Spleen (tissue), 7 donors: ENCODE results near the gene AP5M1.

Experiments used
- CTCF ChIP-seq, 11 experiments: fragments of 200-600 bp in 7 of 11; fragments of 450-650 bp in 4 of 11; sonication (generic) in 4 of 11; IDR thresholded peaks in 8 of 11; conservative IDR thresholded peaks in 3 of 11; 1 replicate in 7 of 11; 2 replicates in 4 of 11; pipeline versions ENCODE4 v1.4.0 to v1.8.0; 2016 to 2021; ENCODE audit warnings: antibody characterized with exemption in 11 of 11, inconsistent platforms in 4 of 11, mild to moderate bottlenecking in 1 of 11
- POLR2AphosphoS5 ChIP-seq, 3 donors: sonication (generic); formaldehyde crosslinking; IDR thresholded peaks; one replicate each; pipeline ENCODE4 v1.5.1; 2017; ENCODE audit warnings: antibody characterized with exemption in 3 of 3
- donor health status: DM: no; HTN: no; CAD: no; lungs with moderate emphysema.
- donor health status: DM: no; HTN: no; CAD: no.
- donor health status: DM: no; HTN: no; CAD: no.

- TF ChIP-seq CTCF (IDR thresholded peaks at IDR 0.05 in 8 of 11, conservative IDR thresholded peaks at IDR 0.05 in 3 of 11) (no peak), POLR2AphosphoS5 (IDR thresholded peaks at IDR 0.05) (no peak)
These were observed 76.3 kb downstream of the AP5M1 start for GRCh38 chr14:57345106-57345505.
